ENCODE data around the gene SMURF2. TPM values are rescaled to one million over a fixed set of nuclear protein-coding genes. Genes with fewer than 3 reads are reported as not detected.

Gene SMURF2
- total and polyA plus RNA-seq, 10 of the 15 experiments (the other 5 are each of a cell fraction or from before 2014, with no cell fraction given), result 2.8 to 13.4 (median 7.5) TPM

- no peak overlapping the region for H2AFZ ChIP-seq (ENCODE audit: control insufficient read depth, low read depth, low read length)
- SMC1A ChIA-PET (ENCODE audit: uncharacterized antibody, unreplicated experiment), result no interaction called here
- no peak for TF ChIP-seq MYC (IDR thresholded peaks at IDR 0.05; ENCODE audit: insufficient read depth, insufficient read length, insufficient replicate concordance, low read length, severe bottlenecking)
- no peak for TF ChIP-seq CTCF (IDR thresholded peaks at IDR 0.05 in 2 of 3, conservative IDR thresholded peaks at IDR 0.05 in 1 of 3; ENCODE audit: control insufficient read depth in 2 of 3, extremely low read depth in 1 of 3, insufficient read depth in 1 of 3, low read depth in 3 of 3, low read length in 3 of 3)
- TF ChIP-seq HDGF (IDR thresholded peaks at IDR 0.05), result no peak
- no peak for TF ChIP-seq POLR2AphosphoS2 (IDR thresholded peaks at IDR 0.05; ENCODE audit: low read depth, low read length)
- no peak for TF ChIP-seq REST (IDR thresholded peaks at IDR 0.05; ENCODE audit: low read depth, low read length)
- no peak for TF ChIP-seq RBBP5 (conservative IDR thresholded peaks at IDR 0.05)
- no peak for TF ChIP-seq POU2F2 (IDR thresholded peaks at IDR 0.05; ENCODE audit: borderline replicate concordance, low read depth, low read length)
- no peak for TF ChIP-seq WRNIP1 (IDR thresholded peaks at IDR 0.05; ENCODE audit: borderline replicate concordance, low read depth, low read length)
- no peak for TF ChIP-seq ZBTB4 (CRISPR knock-in tag; IDR thresholded peaks at IDR 0.05)
- TF ChIP-seq NKRF (conservative IDR thresholded peaks at IDR 0.05), result no peak
- TF ChIP-seq TCF12 (IDR thresholded peaks at IDR 0.05; ENCODE audit: low read depth, low read length), result no peak
- TF ChIP-seq BMI1 (IDR thresholded peaks at IDR 0.05; ENCODE audit: borderline replicate concordance), result no peak
- no peak for TF ChIP-seq RELA (IDR thresholded peaks at IDR 0.05; ENCODE audit: borderline replicate concordance, partially characterized antibody)
- no peak for TF ChIP-seq BRCA1 (IDR thresholded peaks at IDR 0.05; ENCODE audit: low read depth, low read length)
Measured at GRCh38 chr17:64683796-64684195, 21.7 kb upstream of the SMURF2 start.

More at GRCh38 chr17:64683796-64684195, 21.7 kb upstream of the SMURF2 start:
- Histone ChIP-seq H3K4me3 (no peak overlapping the region), H3K4me2 (ENCODE audit: control insufficient read depth, insufficient read depth) (no peak overlapping the region), H3K4me1 (ENCODE audit: control insufficient read depth, insufficient read depth, low read length) (no peaks in the 10 kb centered on the region), H3K79me2 (ENCODE audit: control insufficient read depth, insufficient read depth, low read length) (no peaks in the 10 kb centered on the region), H3K27ac (ENCODE audit: control insufficient read depth, insufficient read depth) (no peak overlapping the region), H3K36me3 (ENCODE audit: control insufficient read depth in 2 of 2, insufficient read depth in 2 of 2, low read length in 1 of 2) (no peaks in the 10 kb centered on the region), H4K20me1 (ENCODE audit: control insufficient read depth, insufficient read depth) (no peaks in the 10 kb centered on the region), H3K9ac (ENCODE audit: control insufficient read depth, insufficient read depth, low read length) (no peak overlapping the region), H3K27me3 (replicated peaks in 1 of 2; ENCODE audit: control insufficient read depth in 2 of 2, insufficient read depth in 2 of 2, low read length in 1 of 2) (no peaks in the 10 kb centered on the region), H3K9me3 (replicated peaks; ENCODE audit: control insufficient read depth, insufficient read depth, low read length) (no peaks in the 10 kb centered on the region)
- ATAC-seq, result no peak
- WGBS (ENCODE audit: insufficient coverage, insufficient replicate concordance, low lambda C conversion rate, missing lambda C conversion rate), result 70% methylated on average over 2 of the region's 2 CpGs
- in situ Hi-C loops (cut with MboI) (no loop called here), intact Hi-C loops (cut with micrococcal nuclease; ENCODE audit: unreplicated experiment) (no loop called here)
- ChIA-PET POLR2A (no interaction called here), CTCF (no interaction called here), RAD21 (ENCODE audit: unreplicated experiment) (no interaction called here)
- no peak for FAIRE-seq
- no TSS peak for BruUV-seq (replicated peaks)
- no peak for DNase-seq (ENCODE audit: low read depth, low spot score)
